ENCODE results near the gene APOF.

- no peak for TF ChIP-seq CTCF (IDR thresholded peaks at IDR 0.05)
- TF ChIP-seq POLR2A (IDR thresholded peaks at IDR 0.05): no peak
Observed at GRCh38 chr12:56385873-56386272, 23.2 kb upstream of the APOF start.

Measured in tibial nerve (tissue), 3 donors.